ENCODE results near the gene CPPED1.

The CPPED1 gene

DNA sequence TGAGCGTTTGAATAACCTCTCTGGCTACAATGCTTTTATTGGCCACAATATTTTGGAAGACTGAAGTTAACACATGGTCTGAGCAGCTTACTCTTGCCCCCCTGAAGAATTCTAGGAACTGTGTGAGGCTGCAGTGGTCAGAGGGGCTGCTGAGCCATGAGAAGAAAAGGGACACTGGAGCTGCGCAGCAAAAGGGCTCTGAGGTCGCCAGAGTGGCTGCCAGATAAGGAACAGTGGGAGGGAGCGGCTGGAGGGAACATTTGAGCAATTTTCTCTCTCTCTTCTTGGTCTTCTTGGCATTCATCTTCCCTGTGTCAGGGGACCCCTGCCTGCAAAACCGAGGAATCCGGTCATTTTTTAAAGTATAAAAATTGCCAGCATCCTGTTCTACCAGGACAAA, 66.1 kb downstream of the CPPED1 start:
- no peak for DNase-seq (ENCODE audit: low read depth)

DNA sequence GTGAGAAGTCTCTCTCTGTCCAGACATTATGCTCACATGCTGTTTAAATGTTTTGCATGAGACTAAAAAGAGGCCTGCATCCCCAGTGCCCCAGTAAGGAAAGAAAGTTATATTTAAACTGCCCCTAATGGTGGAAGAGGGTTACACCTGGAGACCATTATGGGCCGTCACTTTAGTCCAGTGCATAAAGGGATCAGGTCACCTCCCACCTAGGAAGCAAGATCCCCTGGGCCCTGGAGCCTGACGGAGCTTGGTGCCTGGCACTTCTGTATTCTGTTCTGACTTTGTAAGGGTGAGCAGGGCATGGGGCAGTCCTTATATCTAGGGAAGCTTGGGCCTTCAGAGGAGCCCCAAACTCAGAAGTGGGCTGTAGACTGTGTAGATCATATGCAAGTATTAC, 67.9 kb downstream of the CPPED1 start:
- DNase-seq (ENCODE audit: low read depth) = no peak

DNA sequence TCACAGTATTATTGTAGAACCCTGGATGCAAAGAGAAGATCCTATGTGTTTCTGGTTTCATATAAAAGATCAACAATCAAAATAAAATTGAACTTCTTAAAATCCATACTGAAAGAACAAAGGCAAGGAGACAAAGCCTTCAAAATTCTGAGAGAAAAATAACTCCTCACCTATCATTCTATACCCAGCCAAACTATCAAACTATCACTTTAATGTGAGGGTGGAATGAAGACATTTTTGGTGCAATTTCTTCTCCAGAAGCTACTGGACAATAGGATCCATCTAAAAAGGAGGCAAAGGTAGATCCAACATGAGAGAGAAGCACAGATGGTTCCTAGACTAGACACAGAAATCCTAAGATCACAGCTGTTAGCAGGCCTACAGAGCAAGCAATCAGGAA, 71.1 kb downstream of the CPPED1 start:
- DNase-seq (ENCODE audit: low read depth) = no peak

DNA sequence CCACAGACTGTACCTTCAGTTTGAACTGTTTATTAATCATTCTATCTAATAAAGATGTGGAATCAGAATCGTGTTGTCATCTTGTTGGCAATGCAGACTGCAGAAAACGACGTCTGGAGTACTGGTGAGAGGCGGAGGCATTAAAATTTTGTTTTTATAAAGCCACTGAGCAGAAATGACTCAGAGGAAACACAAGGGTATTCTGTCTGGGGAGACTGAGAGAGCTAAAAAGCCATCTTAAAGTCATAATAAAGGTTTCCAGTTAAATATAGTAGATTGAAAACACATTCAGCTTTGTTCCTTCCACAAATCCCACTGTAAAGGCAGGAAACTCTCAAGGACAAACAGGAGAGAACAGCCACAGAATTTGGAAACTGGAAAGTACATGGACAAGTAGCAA, 74.2 kb downstream of the CPPED1 start:
- peak; percentile 42 for DNase-seq (ENCODE audit: low read depth)

DNA sequence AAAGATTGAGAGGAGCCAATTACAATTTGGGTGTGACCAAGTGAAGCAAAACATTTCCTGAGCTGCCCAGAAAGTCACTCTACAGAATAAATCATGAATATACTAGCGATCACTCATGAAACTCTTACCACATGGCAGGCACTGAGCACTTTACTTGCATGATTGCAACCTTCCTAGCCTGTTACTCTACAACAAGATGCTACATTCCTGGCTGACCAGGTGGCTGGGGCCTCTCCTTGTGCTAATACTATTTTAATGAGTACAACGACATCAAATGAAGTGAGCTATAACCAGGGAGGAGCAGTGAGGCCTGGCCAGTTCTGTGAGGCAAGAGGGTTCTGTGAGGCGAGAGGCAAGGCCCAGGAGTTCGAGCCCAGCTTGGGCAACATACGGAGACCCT, 75.2 kb downstream of the CPPED1 start:
- no peak for DNase-seq (ENCODE audit: low read depth)

DNA sequence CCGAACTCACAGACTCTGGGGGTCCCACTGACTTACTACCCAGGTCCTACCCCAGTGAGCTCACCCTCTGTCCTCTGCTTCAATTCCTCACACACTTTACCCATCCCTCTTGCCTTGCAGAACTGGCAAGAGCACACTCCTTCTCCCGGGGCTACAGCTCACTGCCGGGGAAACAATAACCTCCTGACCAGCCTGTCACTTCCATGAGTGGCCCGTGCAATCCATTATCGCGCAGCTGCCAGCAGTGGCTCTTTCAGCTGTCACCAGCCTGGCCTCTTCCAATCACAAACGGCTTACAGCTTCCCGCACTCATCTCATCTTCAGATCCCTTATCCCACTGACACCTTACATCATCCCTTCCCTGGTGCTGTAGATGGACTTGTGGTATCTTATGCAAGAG, 79.5 kb downstream of the CPPED1 start:
- no peak for DNase-seq (ENCODE audit: low read depth)

DNA sequence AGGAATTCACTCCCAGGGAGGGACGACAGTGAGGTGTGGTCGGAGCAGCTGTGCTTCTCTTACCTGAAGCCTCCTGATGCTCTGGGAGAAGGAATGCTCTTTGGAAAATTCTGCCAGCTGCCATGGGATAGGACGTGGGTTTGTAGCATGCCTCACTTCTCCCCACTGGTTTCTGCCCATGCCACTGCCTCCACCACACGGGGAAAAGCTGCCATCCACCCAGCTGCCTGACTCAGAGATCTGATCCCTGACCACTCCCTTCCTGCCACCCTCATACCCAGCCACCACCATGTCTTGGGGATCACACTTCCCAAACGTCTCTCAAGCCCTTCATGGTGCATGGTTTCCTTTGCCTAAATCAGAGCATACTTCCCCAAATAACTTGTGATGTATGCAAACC, 80.0 kb downstream of the CPPED1 start:
- no peak for DNase-seq (ENCODE audit: low read depth)

DNA sequence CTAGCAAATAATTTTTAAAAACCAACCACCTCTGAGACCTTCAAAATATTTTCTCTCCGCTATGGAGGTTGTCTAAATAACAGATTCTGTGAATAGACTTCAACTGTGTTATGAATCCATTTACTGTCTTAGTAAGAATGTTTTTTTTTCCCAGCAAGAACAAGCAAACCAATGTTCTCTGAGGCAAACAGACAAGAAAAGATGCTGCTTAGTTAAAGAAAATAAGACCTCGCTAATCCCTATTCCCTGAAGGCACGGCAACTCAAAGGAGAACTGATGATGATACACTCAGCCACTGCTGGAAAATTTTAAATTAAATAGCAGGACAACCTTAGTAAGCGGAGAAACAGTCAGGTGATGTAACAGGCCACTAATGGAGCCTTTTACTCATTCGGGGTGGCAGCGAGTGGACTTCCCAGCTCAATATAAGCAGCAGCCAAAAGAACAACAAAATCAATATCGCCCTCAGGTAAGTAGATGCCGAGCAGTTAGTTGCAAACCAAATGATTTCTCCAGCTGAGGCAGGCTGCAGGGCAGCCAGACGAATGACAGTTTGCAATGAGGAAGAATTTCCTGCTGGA, 81.8 kb downstream of the CPPED1 start:
- DNase-seq (ENCODE audit: low read depth) = no peak

DNA sequence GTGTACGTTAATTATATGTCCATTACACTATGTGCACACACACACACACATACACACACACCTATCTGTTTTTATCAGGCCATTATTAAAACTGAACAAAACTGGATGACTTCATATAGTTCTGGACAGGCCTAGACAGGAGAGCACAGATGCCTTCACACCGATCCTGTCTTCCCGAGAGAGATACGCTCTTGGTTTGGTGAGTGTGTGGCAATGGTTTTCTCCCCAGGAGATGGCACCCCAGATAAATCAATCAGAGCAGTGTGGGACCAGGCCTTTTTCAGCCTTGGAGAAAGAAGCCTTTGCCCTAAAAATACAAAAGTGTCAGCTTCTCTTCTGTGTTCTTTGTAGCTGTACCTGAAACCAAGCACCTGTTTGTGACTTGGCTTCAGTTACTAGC, 83.7 kb downstream of the CPPED1 start:
- no peak for DNase-seq (ENCODE audit: low read depth)

DNA sequence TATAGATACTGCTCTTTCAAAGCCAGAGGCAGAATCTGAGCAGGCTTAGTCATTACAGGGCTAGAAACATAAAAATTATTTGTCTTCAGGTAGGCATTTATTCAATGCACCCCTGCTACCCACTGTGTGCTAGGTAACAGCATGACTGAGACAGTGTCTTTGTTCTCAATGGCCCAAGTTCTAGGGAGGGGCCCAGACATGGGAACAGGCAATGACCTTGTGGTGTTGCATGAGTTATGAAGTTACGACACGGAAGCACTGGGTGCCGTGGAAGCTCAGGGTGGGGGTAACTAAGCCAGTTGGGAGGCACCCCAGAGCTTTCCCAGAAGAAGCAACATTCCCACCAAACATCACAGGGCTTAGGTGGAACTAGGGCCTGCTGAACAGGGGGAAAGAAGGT, 87.0 kb downstream of the CPPED1 start:
- DNase-seq (ENCODE audit: low read depth) = no peak

DNA sequence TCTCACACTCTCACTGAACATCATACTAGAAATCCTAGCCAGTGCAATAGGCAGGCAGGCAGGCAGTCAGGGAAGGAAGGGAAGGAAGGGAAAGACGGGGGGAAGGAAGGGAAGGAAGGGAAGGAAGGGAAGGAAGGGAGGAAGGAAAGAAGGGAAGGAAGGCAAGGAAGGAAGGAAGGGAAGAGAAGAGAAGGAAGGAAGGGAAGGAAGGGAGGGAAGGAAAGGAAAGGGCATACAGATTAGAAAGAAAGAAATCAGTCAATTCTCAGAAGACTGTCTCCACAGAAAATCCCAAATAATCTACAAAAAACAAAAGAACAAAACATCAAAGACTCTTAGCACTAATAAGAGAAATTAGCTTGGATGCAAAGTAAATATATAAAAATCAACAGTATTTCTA, 93.9 kb downstream of the CPPED1 start:
- no peak for DNase-seq (ENCODE audit: low read depth)

DNA sequence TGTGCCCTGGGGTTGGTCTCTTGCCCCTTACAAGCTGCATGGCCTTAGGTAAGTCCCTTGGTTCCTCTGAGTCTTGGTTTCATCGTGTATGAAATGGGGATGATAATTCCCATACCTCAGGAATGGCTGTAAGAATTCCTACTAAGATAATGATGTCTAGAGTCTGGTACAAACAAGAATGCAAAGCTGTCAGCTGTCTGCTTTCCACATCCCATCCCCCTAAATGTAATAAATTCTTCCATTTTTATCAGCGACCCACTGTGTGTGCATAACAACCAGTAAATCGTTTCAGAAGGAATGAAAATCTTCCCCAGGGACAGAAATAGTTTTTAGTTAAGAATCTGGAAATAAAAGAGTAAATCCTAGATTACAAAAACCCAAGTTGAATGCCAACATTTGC, 95.4 kb downstream of the CPPED1 start:
- DNase-seq (ENCODE audit: low read depth) = no peak

DNA sequence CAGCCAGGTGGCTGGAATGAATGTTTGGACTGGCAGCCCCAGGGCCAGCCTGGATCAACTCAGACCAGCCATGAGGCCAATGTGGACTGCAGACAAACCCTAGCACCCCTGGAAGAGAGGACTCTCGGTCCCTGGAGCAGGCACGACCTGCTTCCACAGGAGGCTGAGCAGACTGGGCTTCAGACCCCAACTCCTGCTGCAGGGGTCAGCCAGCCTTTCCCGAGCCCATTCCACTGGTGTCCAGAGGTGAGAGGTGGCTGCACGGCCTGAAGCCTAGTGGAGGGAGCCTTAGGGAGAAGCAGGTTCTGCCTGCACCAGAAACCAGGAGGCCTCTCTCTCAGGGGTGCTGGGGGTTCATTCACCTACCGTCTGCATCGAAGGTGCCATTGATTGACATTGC, 97.1 kb downstream of the CPPED1 start:
- DNase-seq (ENCODE audit: low read depth) = no peak

DNA sequence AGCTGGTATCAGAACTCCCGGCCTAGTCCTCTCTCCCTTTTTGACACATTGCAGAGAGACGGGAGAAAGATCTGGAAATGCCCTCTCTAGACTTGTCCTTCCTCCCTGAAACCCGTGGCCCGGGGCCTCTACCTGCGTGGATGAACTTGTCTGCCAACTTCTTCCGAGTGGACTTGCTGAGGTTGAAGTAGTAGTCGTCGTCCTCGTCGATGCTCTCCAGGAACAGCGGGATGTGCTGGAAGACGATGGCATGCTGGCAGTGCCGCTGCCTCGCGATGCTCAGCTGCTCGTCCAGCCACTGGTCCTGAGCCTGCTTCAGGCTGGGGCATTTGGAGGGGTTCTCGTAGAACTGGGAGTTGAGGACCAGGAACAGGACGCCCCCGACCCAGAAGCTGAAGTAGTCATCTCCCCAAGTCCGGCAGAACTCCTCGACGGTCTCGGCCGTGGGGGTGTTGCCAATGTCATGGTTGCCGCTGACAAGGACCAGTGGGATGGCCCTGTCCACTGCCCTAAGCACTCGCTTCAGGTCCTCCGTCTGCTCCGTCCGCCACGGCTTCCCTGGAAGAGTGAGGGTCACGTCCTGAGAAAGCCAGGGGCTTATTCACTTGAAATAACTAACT, 99.1 kb downstream of the CPPED1 start:
- DNase-seq (ENCODE audit: low read depth) = no peak

DNA sequence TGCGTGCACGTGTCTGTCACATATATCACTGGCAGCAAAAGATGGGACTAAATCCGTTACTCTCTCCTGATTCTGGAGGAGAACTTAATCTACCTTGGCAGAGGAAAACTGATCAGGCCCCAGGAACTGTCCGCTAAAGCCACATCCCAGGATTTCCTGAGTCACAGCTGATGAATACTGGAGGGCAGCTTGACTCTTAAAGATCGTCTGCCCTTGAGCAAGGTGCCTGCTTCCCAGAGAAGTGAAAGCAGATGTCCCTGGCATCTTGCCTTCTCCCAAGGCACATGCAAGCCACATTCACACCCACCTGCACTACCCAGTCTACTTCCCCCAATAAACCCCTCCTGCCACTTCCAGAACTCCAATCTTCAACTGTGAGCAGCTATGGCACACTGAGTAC, 99.8 kb downstream of the CPPED1 start:
- peak; percentile 37 for DNase-seq (ENCODE audit: low read depth)

DNA sequence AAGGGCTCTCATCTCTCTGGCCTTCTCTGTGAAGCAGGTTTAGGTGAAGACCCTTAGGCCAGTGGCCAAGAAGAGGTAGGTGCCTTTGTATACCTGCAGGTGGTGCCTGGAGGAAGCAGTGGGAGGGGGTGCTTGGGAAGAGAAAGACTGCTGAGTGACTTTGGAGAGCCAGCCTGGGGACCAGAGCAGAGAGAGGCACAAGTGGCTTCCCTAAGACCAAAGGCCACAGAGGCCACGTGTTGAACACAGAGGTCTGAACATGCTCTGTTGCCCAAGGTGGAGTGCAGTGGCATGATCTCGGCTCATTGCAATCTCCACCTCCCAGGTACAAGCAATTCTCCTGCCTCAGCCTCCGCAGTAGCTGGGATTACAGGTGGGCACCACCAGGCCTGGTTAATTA, 103.5 kb downstream of the CPPED1 start:
- DNase-seq (ENCODE audit: low read depth) = no peak

DNA sequence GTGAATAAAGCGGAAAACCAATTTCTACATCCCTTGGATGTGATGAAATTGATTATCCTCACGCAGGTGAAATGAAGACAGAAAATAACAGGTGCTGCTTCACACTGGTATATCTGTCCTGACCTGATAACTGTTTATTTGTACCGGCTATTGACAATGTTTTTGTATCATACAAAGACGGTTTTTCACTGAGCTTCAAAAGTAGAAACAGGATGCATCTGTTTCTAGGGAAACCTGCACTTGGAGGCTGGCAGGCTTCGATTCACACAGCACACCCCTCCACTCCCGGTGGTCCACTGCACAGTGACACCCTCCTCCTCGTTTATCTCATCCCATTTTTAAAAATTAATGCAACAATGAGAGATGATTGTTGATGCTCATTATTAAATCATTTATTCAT, 104.5 kb downstream of the CPPED1 start:
- DNase-seq (ENCODE audit: low read depth) = no peak

DNA sequence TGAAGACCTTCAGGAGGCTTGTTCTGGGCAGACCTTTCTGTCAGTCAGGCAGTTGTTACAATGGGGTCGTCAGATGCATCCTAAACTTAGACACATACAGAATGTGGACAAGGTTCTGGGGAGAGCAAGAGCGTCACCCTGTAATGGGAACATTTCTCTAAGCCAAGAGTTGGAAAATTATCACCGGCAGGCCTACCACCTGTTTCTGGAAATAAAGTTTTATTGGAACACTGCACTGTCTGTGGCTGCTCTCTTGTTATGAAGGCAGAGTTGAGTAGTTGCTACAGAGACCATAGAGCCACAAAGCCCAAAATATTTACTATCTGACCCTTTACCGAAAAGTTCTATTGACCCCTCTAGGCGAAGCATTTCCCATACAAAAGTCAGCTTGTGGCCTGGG, 106.2 kb downstream of the CPPED1 start:
- DNase-seq (ENCODE audit: low read depth) = no peak

DNA sequence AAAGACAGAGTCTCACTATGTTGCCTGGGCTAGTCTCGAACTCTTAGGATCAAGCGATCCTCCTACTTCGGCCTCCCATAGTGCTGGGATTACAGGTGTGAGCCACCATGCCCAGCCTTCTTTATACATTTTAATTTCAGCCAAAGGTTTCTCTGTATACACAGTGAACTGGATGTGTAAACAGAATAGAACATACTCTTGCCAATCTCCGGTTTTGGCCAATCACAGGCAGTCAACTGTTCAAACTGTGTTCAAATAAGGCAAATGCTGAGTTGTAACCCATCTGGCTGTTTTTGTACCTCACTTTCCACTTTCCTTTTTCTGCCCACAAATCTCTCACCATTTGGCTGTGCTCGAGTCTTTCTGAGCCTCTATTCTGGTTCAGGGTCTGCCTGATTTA, 108.2 kb downstream of the CPPED1 start:
- DNase-seq (ENCODE audit: low read depth) = no peak

DNA sequence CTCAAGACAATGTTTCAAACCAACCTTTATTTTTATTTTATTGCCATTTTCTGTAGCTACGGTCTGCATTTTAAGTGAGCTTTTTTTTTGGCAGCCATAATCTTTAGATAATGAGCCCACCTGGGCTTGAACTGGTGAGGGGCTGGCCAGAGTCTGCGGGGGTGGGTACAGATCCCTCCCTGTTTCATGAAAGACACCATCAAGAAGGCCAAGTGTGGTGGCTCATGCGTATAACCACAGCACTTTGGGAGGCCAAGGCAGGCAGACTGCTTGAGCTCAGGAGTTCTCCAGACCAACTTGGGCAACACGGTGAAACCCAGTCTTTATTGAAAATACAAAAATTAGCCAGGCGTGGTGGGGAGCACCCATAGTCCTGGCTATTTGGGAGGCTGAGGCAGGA, 113.7 kb downstream of the CPPED1 start:
- no peak for DNase-seq (ENCODE audit: low read depth)

DNA sequence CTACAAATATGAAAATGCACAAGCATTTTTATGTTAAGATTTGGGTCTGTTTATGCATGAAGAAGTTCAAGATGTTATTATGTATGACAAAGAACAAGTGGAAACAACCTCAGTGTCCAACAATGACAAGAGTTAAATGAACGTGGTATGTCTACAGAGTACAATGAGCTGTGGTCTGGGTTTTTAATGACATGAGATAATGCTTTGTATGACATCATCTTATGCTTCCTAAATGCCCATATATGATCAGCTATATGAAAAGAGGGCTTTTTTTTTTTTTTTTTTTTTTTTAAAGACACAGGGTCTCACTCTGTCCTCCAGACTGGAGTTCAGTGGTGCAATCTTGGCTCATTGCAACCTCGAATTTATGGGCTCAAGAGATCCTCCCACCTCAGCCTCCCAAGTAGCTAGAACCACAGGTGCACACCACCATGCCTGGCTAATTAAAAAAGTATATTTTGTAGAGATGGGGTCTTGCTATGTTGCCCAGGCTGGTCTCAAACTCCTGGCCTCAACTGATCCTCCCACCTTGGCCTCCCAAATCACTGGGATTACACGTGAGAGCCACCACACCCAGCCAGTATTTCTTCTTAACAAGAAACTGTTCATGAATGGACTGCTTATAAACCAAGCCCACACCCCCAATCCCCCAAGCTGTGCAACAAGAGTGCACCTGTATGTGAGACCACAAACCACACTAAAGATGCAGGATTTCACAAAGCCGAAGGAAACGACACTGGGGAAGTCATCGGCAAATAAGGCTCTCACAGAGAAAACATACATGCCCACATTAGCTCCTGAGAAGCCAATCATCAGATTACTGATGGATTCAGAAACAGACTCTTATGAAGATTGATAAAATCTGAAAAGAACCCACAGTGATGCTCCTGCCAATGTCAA, 114.5 kb downstream of the CPPED1 start:
- no peak for DNase-seq (ENCODE audit: low read depth)

DNA sequence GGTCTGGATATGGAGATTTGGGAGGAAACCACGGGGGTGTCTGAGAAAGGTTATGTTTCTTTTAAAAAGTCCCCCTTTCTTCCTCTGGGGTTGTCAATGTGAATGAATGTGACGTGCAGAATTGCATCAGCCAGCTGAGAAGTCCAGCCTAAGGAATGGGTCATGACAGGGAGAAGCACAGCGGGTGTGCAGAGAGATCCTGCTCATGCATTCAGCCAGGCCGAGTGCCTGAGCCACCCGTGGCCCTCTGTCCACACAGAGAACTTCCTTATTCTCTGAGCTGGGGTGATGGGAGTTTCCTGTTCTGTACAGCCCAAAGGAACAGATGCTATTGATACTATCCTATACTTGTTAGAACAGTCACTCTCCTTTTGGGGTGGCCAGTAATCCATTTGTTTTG, 117.9 kb downstream of the CPPED1 start:
- no peak for DNase-seq (ENCODE audit: low read depth)

DNA sequence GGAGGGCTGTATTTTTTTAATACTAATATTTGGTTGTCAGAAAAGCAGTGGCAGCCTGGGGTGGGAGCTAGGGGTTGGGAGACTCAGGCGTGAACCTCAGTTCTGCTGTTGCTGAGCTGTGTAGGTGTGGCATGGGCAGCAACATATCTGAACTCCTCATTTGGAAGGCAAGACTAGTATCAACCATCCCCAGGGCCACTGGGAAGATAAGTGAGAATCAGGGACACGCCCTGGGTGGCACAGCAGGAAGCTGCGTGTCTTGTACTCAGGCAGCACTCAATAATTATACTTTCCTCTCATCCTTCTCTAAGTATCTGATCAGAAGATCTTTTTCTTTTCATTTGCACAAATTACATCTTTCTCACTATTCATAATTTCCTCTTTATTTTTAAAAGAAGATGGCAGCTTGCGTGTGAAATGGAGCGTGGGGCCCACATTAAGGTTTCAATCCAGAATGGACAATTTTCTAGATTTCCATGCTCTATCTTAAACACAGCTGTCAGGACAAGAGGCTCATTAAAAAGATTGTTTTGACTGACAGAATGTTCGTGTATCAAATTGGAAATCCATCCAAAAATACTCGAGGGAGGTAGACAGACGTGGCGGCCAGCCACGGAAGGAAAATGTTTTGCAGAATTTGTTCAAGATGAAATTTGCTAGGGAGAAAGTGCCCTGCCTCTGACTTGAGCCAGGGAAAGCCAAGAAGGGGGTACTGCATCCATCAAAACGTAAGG, 121.1 kb downstream of the CPPED1 start:
- no peak for DNase-seq (ENCODE audit: low read depth)
